Neural cell (in vitro differentiated cells): Measurements from ENCODE around the gene CMAS. TPM values are rescaled to one million over a fixed set of nuclear protein-coding genes. Genes with fewer than 3 reads are reported as not detected.

Experiments used
- H2AFZ ChIP-seq: fragments of 200-600, 300-800 bp; sonication (generic), shearing (Covaris generic); 2 replicates; pipeline ENCODE4 v1.6.0; 2014; ENCODE audit warnings: low read depth, mild to moderate bottlenecking, antibody characterized with exemption, low read length, moderate library complexity
- H3F3A ChIP-seq: fragments of 200-600 bp; shearing (Covaris generic); 2 replicates; pipeline ENCODE4 v1.6.1; 2016; ENCODE audit warnings: mild to moderate bottlenecking, moderate library complexity, mixed read lengths, antibody characterized with exemption, low read length; ENCODE audit not compliant: insufficient read depth, poor library complexity, severe bottlenecking
- H3K27ac ChIP-seq: fragments of 200-600, 300-800 bp; sonication (generic), shearing (Covaris generic); 2 replicates; pipeline ENCODE4 v1.5.1; 2014; ENCODE audit warnings: mild to moderate bottlenecking, low read length, moderate library complexity
- H3K27me3 ChIP-seq: fragments of 300-800, 200-600 bp; sonication (generic), shearing (Covaris generic); 2 replicates; pipeline ENCODE4 v1.6.0; 2014; ENCODE audit warnings: mild to moderate bottlenecking, low read depth, low read length, moderate library complexity; ENCODE audit not compliant: insufficient read depth
- H3K36me3 ChIP-seq: fragments of 300-800, 200-600 bp; sonication (generic), shearing (Covaris generic); 2 replicates; pipeline ENCODE4 v1.5.1; 2014; ENCODE audit warnings: mild to moderate bottlenecking, antibody characterized with exemption, low read length, moderate library complexity; ENCODE audit not compliant: insufficient read depth
- H3K4me2 ChIP-seq: fragments of 300-800, 200-600 bp; sonication (generic), shearing (Covaris generic); 2 replicates; pipeline ENCODE4 v1.6.0; 2014; ENCODE audit warnings: mild to moderate bottlenecking, low read length
- H3K4me3 ChIP-seq: fragments of 300-800, 200-600 bp; sonication (generic), shearing (Covaris generic); 2 replicates; pipeline ENCODE4 v1.5.1; 2014; ENCODE audit warnings: mild to moderate bottlenecking, low read length, moderate library complexity
- H3K79me2 ChIP-seq: fragments of 200-600 bp; shearing (Covaris generic); replicated peaks from 2 replicates; pipeline ENCODE4 v1.6.0; 2014; ENCODE audit warnings: mild to moderate bottlenecking, low read length, moderate library complexity; ENCODE audit not compliant: insufficient read depth
- H3K9ac ChIP-seq: fragments of 300-800, 200-600 bp; sonication (generic), shearing (Covaris generic); 2 replicates; pipeline ENCODE4 v1.6.1; 2016; ENCODE audit warnings: mild to moderate bottlenecking, low read length, mixed read lengths
- H3K9me2 ChIP-seq: fragments of 200-600 bp; shearing (Covaris generic); 2 replicates; pipeline ENCODE4 v1.6.1; 2016; ENCODE audit warnings: mild to moderate bottlenecking, low read length, mixed read lengths; ENCODE audit not compliant: insufficient read depth
- H3K9me3 ChIP-seq: fragments of 200-600, 300-800 bp; sonication (generic), shearing (Covaris generic); 2 replicates; pipeline ENCODE4 v1.6.1; 2016; ENCODE audit warnings: mild to moderate bottlenecking, mixed run types, low read length, moderate library complexity, mixed read lengths
- H4K20me1 ChIP-seq: fragments of 200-600 bp; shearing (Covaris generic); 2 replicates; pipeline ENCODE4 v1.6.1; 2016; ENCODE audit warnings: mild to moderate bottlenecking, mixed run types; ENCODE audit not compliant: insufficient read depth
- EP300 ChIP-seq: fragments of 450-650 bp; conservative IDR thresholded peaks from 2 replicates; pipeline ENCODE4 v1.6.1; 2014; ENCODE audit warnings: antibody characterized with exemption, mild to moderate bottlenecking, moderate library complexity; ENCODE audit not compliant: poor library complexity, severe bottlenecking
- EZH2 ChIP-seq: fragments of 200-600, 300-800 bp; shearing (Covaris generic), sonication (generic); IDR thresholded peaks from 2 replicates; pipeline ENCODE4 v1.6.1; 2014; ENCODE audit warnings: antibody characterized with exemption, low read length, borderline replicate concordance, mild to moderate bottlenecking; ENCODE audit not compliant: insufficient read depth, poor library complexity, severe bottlenecking
- MXI1 ChIP-seq: fragments of 450-650 bp; conservative IDR thresholded peaks from 2 replicates; pipeline ENCODE4 v1.6.1; 2014; ENCODE audit warnings: antibody characterized with exemption, mild to moderate bottlenecking; ENCODE audit not compliant: poor library complexity, severe bottlenecking
- POLR2AphosphoS5 ChIP-seq: IDR thresholded peaks from 2 replicates; pipeline ENCODE4 v1.6.1; 2012
- RAD21 ChIP-seq: fragments of 450-650 bp; conservative IDR thresholded peaks from 2 replicates; pipeline ENCODE4 v1.6.1; 2014; ENCODE audit warnings: antibody characterized with exemption, mild to moderate bottlenecking, moderate library complexity
- SMC3 ChIP-seq: fragments of 450-650 bp; conservative IDR thresholded peaks from 2 replicates; pipeline ENCODE4 v1.6.1; 2014; ENCODE audit warnings: antibody characterized with exemption, mild to moderate bottlenecking, moderate library complexity; ENCODE audit not compliant: poor library complexity
- TAF1 ChIP-seq: IDR thresholded peaks from 2 replicates; pipeline ENCODE4 v1.6.1; 2012; ENCODE audit warnings: low read depth
- polyA plus RNA-seq: library from polyadenylated mRNA; depleted of rRNA; stranded (reverse); fragments of >200 nt; gene quantifications from 2 replicates; pipeline ENCODE4 v1.2.3, GENCODE V29; 2014
- TF ChIP-seq, protein P1 (sequence below): fragments of 450-650 bp; IDR thresholded peaks from 2 replicates; pipeline ENCODE4 v1.5.1; 2014; ENCODE audit warnings: antibody characterized with exemption, mild to moderate bottlenecking, moderate library complexity; ENCODE audit not compliant: poor library complexity, severe bottlenecking
- TF ChIP-seq, protein P2 (sequence below): IDR thresholded peaks from 2 replicates; pipeline ENCODE4 v1.6.1; 2012; ENCODE audit warnings: borderline replicate concordance

The CMAS gene
- polyA plus RNA-seq, 1 donor from 2014 or later, result 85.2 TPM

DNA sequence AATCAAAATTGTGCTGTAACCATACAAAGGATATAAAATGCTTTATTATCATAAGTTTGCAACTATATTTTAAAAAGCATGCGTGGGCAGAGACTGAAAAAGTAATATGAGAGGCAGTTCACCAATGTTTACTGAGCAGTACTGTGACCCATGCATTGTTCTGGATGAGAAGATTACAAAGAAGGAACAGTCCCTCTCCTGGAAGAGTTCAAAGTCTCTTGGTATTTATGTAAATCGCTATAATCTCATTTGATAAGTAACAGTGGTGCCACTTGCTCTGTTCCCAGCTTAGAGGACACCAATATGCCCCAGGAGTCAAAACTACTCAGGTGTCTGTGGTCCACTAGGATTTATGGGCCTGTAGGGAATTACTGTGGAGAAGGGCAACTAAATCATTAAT is 2.1 kb upstream of the CMAS start:
- H3K27ac ChIP-seq, result no peak overlapping the region
- peaks cover 12% of the 10 kb centered on the region for H3K79me2 ChIP-seq
- H3K4me2 ChIP-seq, result no peak overlapping the region
- TF ChIP-seq SMC3 (no peak), POLR2AphosphoS5 (no peak), RAD21 (no peak), TAF1 (no peak), MXI1 (no peak), EZH2 (no peak), EP300 (no peak)
- TF ChIP-seq, protein P1, sequence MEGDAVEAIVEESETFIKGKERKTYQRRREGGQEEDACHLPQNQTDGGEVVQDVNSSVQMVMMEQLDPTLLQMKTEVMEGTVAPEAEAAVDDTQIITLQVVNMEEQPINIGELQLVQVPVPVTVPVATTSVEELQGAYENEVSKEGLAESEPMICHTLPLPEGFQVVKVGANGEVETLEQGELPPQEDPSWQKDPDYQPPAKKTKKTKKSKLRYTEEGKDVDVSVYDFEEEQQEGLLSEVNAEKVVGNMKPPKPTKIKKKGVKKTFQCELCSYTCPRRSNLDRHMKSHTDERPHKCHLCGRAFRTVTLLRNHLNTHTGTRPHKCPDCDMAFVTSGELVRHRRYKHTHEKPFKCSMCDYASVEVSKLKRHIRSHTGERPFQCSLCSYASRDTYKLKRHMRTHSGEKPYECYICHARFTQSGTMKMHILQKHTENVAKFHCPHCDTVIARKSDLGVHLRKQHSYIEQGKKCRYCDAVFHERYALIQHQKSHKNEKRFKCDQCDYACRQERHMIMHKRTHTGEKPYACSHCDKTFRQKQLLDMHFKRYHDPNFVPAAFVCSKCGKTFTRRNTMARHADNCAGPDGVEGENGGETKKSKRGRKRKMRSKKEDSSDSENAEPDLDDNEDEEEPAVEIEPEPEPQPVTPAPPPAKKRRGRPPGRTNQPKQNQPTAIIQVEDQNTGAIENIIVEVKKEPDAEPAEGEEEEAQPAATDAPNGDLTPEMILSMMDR, result no peak
- TF ChIP-seq, protein P2, sequence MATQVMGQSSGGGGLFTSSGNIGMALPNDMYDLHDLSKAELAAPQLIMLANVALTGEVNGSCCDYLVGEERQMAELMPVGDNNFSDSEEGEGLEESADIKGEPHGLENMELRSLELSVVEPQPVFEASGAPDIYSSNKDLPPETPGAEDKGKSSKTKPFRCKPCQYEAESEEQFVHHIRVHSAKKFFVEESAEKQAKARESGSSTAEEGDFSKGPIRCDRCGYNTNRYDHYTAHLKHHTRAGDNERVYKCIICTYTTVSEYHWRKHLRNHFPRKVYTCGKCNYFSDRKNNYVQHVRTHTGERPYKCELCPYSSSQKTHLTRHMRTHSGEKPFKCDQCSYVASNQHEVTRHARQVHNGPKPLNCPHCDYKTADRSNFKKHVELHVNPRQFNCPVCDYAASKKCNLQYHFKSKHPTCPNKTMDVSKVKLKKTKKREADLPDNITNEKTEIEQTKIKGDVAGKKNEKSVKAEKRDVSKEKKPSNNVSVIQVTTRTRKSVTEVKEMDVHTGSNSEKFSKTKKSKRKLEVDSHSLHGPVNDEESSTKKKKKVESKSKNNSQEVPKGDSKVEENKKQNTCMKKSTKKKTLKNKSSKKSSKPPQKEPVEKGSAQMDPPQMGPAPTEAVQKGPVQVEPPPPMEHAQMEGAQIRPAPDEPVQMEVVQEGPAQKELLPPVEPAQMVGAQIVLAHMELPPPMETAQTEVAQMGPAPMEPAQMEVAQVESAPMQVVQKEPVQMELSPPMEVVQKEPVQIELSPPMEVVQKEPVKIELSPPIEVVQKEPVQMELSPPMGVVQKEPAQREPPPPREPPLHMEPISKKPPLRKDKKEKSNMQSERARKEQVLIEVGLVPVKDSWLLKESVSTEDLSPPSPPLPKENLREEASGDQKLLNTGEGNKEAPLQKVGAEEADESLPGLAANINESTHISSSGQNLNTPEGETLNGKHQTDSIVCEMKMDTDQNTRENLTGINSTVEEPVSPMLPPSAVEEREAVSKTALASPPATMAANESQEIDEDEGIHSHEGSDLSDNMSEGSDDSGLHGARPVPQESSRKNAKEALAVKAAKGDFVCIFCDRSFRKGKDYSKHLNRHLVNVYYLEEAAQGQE, result no peak
- H4K20me1 ChIP-seq, result no peaks in the 10 kb centered on the region
- no peak overlapping the region for H2AFZ ChIP-seq
- H3F3A ChIP-seq, result no peaks in the 10 kb centered on the region
- H3K9me3 ChIP-seq, result no peaks in the 10 kb centered on the region
- no peaks in the 10 kb centered on the region for H3K9me2 ChIP-seq
- no peak overlapping the region for H3K4me3 ChIP-seq
- H3K9ac ChIP-seq, result no peak overlapping the region
- H3K36me3 ChIP-seq, result no peaks in the 10 kb centered on the region
- no peaks in the 10 kb centered on the region for H3K27me3 ChIP-seq

DNA sequence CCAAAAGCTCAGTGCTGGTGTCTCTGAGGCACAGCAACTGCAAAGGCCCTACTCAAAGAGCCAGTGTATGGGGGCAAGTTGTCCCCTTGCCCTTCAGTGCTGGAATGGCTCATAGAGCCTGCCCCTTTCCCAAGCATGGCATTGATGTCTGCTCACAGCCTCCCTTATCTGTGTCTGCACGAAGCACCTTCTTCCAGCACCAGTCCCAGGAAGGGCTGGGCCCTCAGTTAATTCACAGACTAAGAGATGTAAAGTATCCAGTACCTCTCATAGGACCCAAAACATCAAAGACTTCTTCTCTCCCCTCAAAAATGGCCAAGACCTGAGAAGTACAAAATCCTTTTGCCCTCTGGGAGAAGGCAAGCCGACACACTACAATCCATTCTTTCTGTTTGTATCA is 1.6 kb upstream of the CMAS start:
- Histone ChIP-seq H2AFZ (no peak overlapping the region), H3K36me3 (no peaks in the 10 kb centered on the region), H3K9me3 (no peaks in the 10 kb centered on the region), H3K4me3 (no peak overlapping the region), H3F3A (no peaks in the 10 kb centered on the region), H4K20me1 (no peaks in the 10 kb centered on the region), H3K9me2 (no peaks in the 10 kb centered on the region), H3K27ac (no peak overlapping the region), H3K4me2 (no peak overlapping the region), H3K79me2 (peaks cover 12% of the 10 kb centered on the region), H3K9ac (no peak overlapping the region), H3K27me3 (no peaks in the 10 kb centered on the region)
- no peak for TF ChIP-seq RAD21
- TF ChIP-seq EP300, result no peak
- TF ChIP-seq, protein P1, result no peak
- no peak for TF ChIP-seq SMC3
- TF ChIP-seq, protein P2, result no peak
- no peak for TF ChIP-seq TAF1
- TF ChIP-seq POLR2AphosphoS5, result no peak
- TF ChIP-seq MXI1, result no peak
- no peak for TF ChIP-seq EZH2
